Hepatic stellate cell (primary cell): ENCODE measurements around the gene SREK1.
"Not testable (repeated sequence)": the region's sequence is repeated elsewhere in the genome, so short reads cannot be mapped to it uniquely, and the experiment has no call there.

Source experiments
- DNase-seq: peaks from one replicate; pipeline ENCODE4 v3.0.0; 2011; ENCODE audit warnings: low spot score

The SREK1 gene

DNA sequence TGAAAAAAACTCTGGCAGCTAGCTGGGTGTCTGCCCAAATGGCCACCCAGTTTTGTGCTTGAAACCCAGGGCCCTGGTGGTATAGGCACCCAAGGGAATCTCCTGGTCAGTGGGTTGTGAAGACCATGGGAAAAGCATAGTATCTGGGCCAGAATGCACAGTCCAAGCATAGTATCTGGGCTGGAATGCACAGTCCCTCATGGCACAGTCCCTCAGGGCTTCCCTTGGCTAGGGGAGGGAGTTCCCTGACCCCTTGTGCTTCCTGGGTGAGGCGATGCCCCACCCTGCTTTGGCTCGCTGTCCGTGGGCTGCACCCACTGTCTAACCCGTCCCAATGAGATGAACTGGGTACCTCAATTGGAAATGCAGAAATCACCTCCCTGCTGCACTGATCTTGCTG, 78.8 kb downstream of the SREK1 start:
- not testable (repeated sequence) for DNase-seq

- DNase-seq, result no peak
Measured at GRCh38 chr5:66223637-66224036, 79.5 kb downstream of the SREK1 start.

DNA sequence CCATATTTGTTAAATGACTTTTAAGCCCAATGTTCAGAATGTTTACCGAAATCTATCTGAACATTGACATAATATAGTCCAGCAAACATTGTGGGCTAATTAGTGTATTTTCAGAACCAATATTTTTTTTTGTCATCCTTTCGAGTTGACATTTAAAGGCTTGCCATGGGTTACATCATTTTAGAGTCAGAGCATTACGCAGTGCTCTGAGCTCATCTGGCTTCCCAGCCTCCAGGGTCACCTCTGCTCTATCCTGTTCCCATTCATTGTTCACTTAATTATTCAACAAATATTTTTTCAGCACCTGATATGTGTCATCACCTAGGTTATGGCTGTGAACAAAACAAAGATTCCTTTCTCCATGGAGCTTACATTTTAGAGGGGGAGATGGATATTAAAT, 80.2 kb downstream of the SREK1 start:
- no peak for DNase-seq

DNA sequence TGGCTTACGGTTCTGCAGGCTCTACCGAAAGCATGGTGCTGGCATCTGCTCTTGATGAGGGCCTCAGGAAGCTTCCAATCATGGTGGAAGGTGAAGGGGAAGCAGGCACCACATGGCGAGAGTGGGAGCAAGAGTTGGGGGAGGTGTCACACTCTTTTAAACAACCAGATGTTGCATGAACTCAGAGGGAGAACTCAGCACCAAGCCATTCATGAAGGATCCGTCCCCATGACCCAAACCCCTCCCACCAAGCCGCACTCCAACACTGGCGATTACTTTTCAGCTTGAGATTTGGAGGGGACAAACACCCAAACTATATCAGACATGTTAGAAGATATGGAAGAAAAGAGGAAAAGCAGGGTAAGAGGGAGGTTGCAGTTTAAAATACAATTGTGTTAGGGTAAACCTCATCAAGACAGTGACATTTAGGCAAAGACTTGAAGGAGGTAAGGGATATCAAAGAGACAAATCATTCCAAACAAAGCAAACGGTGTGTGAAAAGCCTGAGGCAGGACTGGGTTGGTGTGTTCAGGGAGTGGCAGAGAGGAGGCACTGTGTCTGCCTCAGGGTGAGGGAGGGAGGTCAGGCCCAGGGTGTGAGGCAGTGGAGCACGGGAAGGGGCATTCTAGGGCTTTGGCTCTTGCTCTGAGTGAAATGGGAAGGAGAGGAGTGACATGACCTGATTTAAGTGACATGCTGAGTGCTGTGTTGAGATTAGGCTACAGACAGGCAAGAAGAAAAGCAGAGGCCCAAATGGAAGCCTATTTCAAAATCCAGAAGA, 80.9 kb downstream of the SREK1 start:
- DNase-seq, result no peak

GRCh38 chr5:66230551-66230950, 86.5 kb downstream of the SREK1 start:
- DNase-seq, result no peak

DNA sequence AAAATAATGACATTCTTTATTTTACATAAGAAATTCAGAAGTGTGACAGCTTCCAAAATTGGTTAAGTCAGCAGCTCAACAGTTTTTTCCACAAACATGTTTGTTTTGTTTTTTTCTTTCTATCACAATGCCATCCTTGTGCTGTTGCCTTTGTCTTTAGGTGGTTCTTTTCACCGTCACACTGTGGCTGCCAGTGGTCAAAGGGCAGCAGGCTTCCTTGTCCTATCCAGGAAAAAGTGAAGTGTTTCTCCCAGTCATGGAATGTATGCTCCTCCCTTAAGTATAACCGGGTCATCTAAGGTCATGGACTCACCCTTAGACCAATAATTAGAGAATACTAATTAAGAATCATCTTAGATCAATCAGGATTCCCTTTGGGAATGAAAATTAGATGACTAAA, 87.4 kb downstream of the SREK1 start:
- no peak for DNase-seq

GRCh38 chr5:66232275-66232674, 88.2 kb downstream of the SREK1 start:
- DNase-seq, result no peak

DNA sequence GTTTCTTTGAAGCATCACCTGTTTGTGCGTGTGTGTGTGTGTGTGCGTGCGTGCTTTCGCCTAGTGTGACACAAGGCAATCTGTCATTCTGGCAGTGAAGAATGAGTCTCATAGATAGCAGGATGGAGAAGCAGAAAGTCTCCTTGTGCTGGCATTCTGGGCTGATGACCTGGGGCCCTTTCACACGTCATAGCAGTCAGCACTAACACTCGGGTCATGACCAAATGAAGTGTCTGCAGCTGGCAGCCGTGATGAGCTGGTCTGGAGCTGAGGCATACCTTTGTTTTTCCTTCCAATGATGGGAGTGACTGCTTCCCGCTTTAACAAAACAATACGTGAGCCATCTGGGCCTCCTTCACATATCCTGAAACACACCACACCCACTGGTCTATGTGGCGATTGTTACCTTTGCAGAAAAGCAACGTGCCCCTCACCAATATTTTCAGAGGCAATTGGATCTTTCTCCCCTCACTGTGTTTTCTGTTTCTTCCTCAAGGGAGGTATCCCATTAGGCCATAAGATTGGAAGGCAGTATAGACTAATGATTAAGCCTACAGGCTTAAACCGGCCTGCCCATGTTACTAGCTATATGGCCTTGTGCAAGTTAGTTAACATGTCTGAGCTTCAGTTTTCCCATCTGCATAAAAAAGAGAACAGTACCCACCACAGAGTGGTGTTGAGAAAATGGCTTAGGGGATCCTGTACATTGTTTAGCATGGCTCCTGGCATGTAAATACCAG, 88.8 kb downstream of the SREK1 start:
- no peak for DNase-seq
